ENCODE measurements around the gene LRRC73.

- TF ChIP-seq POLR2A (IDR thresholded peaks at IDR 0.05; ENCODE audit: low read depth, low read length) (no peak), POLR2AphosphoS5 (IDR thresholded peaks at IDR 0.05; ENCODE audit: low read depth, low read length) (no peak), PAX5 (IDR thresholded peaks at IDR 0.05; ENCODE audit: insufficient read depth, low read length, severe bottlenecking) (no peak), POU2F2 (IDR thresholded peaks at IDR 0.05; ENCODE audit: low read depth, low read length) (no peak), SPI1 (IDR thresholded peaks at IDR 0.05; ENCODE audit: low read depth, low read length) (no peak), TAF1 (IDR thresholded peaks at IDR 0.05; ENCODE audit: low read depth, low read length) (no peak)
These were observed 3.3 kb downstream of the LRRC73 start for GRCh38 chr6:43506667-43507471.

Data from GM12891 (cell line).